Measurements from ENCODE around the gene PMM2. TPM values are rescaled to one million over a fixed set of nuclear protein-coding genes. Genes with fewer than 3 reads are reported as not detected.

Gene PMM2
- total and polyA plus RNA-seq, 2 experiments from 2014 or later, result 38.2 to 60.4 TPM

DNA sequence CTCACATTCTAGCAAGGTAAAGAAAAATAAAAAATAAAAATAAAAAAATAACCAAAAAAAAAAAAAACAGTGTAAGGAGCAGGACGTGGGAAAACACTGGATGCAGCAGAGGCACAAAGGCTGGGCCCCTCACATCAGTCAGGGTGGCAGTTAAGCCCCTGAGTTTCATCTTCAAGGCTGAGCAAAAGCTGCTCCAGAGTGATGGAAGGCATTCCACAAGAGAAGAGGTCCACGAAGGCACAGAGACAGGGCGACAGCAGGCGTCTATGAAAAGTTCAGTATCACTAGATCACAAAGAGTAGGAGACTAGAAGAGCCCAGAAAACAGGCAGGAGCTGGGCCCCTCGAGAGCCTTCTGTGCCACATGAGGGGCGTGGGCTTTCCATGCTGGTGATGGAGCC, 12.2 kb upstream of the PMM2 start:
- H3K4me1 Mint-ChIP-seq, result no peaks in the 10 kb centered on the region; the same call in 2 of the 3 replicates
- H3K27ac Mint-ChIP-seq, result no peak overlapping the region

More for the DNA sequence above, 12.2 kb upstream of the PMM2 start:
- Mint-ChIP-seq H3K36me3 (ENCODE audit: low read depth) (no peaks in the 10 kb centered on the region), H3K27me3 (ENCODE audit: insufficient read depth, low read depth, poor library complexity) (peaks cover 1% of the 10 kb centered on the region), H3K4me3 (no peak overlapping the region), H3K9me3 (no peaks in the 10 kb centered on the region)
- H3K4me3 ChIP-seq, result no peak overlapping the region
- H3F3A ChIP-seq (replicated peaks; ENCODE audit: low read depth), result no peaks in the 10 kb centered on the region
- ATAC-seq (no peak), DNase-seq (ENCODE audit: low spot score) (no peak)
- no peaks in the 10 kb centered on the region for H3K27me3 ChIP-seq (ENCODE audit: insufficient read depth)
- no peak overlapping the region for H2AFZ ChIP-seq
- H4K20me1 ChIP-seq (replicated peaks; ENCODE audit: insufficient read depth), result no peaks in the 10 kb centered on the region
- H3K79me2 ChIP-seq (replicated peaks; ENCODE audit: insufficient read depth), result no peaks in the 10 kb centered on the region
- no peaks in the 10 kb centered on the region for H3K9me2 ChIP-seq (ENCODE audit: insufficient read depth)
- H3K4me1 ChIP-seq (ENCODE audit: insufficient read depth), result peaks cover 3% of the 10 kb centered on the region; the same call in 1 of the 2 replicates
- no peak overlapping the region for H3K27ac ChIP-seq (ENCODE audit: low read depth)
- no peaks in the 10 kb centered on the region for H3K36me3 ChIP-seq (ENCODE audit: insufficient read depth)
- no peak for TF ChIP-seq EZH2phosphoT487 (IDR thresholded peaks at IDR 0.05; ENCODE audit: unreplicated experiment)
- no peak for TF ChIP-seq EZH2 (IDR thresholded peaks at IDR 0.05; ENCODE audit: low read depth, unreplicated experiment)
- TF ChIP-seq NANOG (IDR thresholded peaks at IDR 0.05; ENCODE audit: borderline replicate concordance), result no peak
- TF ChIP-seq CREB1 (CRISPR knock-in tag; IDR thresholded peaks at IDR 0.05; ENCODE audit: low read depth), result no peak
- TF ChIP-seq, protein P1, sequence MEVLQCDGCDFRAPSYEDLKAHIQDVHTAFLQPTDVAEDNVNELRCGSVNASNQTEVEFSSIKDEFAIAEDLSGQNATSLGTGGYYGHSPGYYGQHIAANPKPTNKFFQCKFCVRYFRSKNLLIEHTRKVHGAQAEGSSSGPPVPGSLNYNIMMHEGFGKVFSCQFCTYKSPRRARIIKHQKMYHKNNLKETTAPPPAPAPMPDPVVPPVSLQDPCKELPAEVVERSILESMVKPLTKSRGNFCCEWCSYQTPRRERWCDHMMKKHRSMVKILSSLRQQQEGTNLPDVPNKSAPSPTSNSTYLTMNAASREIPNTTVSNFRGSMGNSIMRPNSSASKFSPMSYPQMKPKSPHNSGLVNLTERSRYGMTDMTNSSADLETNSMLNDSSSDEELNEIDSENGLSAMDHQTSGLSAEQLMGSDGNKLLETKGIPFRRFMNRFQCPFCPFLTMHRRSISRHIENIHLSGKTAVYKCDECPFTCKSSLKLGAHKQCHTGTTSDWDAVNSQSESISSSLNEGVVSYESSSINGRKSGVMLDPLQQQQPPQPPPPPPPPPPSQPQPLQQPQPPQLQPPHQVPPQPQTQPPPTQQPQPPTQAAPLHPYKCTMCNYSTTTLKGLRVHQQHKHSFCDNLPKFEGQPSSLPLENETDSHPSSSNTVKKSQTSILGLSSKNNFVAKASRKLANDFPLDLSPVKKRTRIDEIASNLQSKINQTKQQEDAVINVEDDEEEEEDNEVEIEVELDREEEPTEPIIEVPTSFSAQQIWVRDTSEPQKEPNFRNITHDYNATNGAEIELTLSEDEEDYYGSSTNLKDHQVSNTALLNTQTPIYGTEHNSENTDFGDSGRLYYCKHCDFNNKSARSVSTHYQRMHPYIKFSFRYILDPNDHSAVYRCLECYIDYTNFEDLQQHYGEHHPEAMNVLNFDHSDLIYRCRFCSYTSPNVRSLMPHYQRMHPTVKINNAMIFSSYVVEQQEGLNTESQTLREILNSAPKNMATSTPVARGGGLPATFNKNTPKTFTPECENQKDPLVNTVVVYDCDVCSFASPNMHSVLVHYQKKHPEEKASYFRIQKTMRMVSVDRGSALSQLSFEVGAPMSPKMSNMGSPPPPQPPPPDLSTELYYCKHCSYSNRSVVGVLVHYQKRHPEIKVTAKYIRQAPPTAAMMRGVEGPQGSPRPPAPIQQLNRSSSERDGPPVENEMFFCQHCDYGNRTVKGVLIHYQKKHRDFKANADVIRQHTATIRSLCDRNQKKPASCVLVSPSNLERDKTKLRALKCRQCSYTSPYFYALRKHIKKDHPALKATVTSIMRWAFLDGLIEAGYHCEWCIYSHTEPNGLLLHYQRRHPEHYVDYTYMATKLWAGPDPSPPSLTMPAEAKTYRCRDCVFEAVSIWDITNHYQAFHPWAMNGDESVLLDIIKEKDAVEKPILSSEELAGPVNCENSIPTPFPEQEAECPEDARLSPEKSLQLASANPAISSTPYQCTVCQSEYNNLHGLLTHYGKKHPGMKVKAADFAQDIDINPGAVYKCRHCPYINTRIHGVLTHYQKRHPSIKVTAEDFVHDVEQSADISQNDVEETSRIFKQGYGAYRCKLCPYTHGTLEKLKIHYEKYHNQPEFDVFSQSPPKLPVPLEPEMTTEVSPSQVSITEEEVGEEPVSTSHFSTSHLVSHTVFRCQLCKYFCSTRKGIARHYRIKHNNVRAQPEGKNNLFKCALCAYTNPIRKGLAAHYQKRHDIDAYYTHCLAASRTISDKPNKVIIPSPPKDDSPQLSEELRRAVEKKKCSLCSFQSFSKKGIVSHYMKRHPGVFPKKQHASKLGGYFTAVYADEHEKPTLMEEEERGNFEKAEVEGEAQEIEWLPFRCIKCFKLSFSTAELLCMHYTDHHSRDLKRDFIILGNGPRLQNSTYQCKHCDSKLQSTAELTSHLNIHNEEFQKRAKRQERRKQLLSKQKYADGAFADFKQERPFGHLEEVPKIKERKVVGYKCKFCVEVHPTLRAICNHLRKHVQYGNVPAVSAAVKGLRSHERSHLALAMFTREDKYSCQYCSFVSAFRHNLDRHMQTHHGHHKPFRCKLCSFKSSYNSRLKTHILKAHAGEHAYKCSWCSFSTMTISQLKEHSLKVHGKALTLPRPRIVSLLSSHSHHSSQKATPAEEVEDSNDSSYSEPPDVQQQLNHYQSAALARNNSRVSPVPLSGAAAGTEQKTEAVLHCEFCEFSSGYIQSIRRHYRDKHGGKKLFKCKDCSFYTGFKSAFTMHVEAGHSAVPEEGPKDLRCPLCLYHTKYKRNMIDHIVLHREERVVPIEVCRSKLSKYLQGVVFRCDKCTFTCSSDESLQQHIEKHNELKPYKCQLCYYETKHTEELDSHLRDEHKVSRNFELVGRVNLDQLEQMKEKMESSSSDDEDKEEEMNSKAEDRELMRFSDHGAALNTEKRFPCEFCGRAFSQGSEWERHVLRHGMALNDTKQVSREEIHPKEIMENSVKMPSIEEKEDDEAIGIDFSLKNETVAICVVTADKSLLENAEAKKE (CRISPR knock-in tag; IDR thresholded peaks at IDR 0.05), result no peak
- TF ChIP-seq STAT1 (IDR thresholded peaks at IDR 0.05; ENCODE audit: unreplicated experiment), result no peak
- TF ChIP-seq POLR2AphosphoS5 (IDR thresholded peaks at IDR 0.05; ENCODE audit: low read depth), result no peak
- no peak for TF ChIP-seq JUNB (IDR thresholded peaks at IDR 0.05; ENCODE audit: unreplicated experiment)
- TF ChIP-seq, protein P2, sequence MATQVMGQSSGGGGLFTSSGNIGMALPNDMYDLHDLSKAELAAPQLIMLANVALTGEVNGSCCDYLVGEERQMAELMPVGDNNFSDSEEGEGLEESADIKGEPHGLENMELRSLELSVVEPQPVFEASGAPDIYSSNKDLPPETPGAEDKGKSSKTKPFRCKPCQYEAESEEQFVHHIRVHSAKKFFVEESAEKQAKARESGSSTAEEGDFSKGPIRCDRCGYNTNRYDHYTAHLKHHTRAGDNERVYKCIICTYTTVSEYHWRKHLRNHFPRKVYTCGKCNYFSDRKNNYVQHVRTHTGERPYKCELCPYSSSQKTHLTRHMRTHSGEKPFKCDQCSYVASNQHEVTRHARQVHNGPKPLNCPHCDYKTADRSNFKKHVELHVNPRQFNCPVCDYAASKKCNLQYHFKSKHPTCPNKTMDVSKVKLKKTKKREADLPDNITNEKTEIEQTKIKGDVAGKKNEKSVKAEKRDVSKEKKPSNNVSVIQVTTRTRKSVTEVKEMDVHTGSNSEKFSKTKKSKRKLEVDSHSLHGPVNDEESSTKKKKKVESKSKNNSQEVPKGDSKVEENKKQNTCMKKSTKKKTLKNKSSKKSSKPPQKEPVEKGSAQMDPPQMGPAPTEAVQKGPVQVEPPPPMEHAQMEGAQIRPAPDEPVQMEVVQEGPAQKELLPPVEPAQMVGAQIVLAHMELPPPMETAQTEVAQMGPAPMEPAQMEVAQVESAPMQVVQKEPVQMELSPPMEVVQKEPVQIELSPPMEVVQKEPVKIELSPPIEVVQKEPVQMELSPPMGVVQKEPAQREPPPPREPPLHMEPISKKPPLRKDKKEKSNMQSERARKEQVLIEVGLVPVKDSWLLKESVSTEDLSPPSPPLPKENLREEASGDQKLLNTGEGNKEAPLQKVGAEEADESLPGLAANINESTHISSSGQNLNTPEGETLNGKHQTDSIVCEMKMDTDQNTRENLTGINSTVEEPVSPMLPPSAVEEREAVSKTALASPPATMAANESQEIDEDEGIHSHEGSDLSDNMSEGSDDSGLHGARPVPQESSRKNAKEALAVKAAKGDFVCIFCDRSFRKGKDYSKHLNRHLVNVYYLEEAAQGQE (IDR thresholded peaks at IDR 0.05; ENCODE audit: unreplicated experiment), result no peak
- TF ChIP-seq, protein P3, sequence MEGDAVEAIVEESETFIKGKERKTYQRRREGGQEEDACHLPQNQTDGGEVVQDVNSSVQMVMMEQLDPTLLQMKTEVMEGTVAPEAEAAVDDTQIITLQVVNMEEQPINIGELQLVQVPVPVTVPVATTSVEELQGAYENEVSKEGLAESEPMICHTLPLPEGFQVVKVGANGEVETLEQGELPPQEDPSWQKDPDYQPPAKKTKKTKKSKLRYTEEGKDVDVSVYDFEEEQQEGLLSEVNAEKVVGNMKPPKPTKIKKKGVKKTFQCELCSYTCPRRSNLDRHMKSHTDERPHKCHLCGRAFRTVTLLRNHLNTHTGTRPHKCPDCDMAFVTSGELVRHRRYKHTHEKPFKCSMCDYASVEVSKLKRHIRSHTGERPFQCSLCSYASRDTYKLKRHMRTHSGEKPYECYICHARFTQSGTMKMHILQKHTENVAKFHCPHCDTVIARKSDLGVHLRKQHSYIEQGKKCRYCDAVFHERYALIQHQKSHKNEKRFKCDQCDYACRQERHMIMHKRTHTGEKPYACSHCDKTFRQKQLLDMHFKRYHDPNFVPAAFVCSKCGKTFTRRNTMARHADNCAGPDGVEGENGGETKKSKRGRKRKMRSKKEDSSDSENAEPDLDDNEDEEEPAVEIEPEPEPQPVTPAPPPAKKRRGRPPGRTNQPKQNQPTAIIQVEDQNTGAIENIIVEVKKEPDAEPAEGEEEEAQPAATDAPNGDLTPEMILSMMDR (conservative IDR thresholded peaks at IDR 0.05; ENCODE audit: low read depth in 2 of 2), result no peak
- no peak for TF ChIP-seq ZNF114 (CRISPR knock-in tag; IDR thresholded peaks at IDR 0.05)
- TF ChIP-seq ZNF331 (CRISPR knock-in tag; IDR thresholded peaks at IDR 0.05; ENCODE audit: low read depth), result no peak
- H3K4me2 ChIP-seq, result no peak overlapping the region
